Spleen (tissue), 7 donors: ENCODE data around the gene FBXL20.

Source experiments
- CTCF ChIP-seq, 11 experiments: fragments of 200-600 bp in 7 of 11; fragments of 450-650 bp in 4 of 11; sonication (generic) in 4 of 11; IDR thresholded peaks in 8 of 11; conservative IDR thresholded peaks in 3 of 11; 1 replicate in 7 of 11; 2 replicates in 4 of 11; pipeline versions ENCODE4 v1.4.0 to v1.8.0; 2016 to 2021; ENCODE audit warnings: antibody characterized with exemption in 11 of 11, inconsistent platforms in 4 of 11, mild to moderate bottlenecking in 1 of 11
- POLR2A ChIP-seq, 3 donors: fragments of 450-650 bp; IDR thresholded peaks; one replicate each; pipeline ENCODE4 v1.5.1; 2017; ENCODE audit warnings: antibody characterized with exemption in 3 of 3, mild to moderate bottlenecking in 1 of 3
- POLR2AphosphoS5 ChIP-seq, 3 donors: sonication (generic); formaldehyde crosslinking; IDR thresholded peaks; one replicate each; pipeline ENCODE4 v1.5.1; 2017; ENCODE audit warnings: antibody characterized with exemption in 3 of 3
- donor health status: DM: no; HTN: no; CAD: no; lungs with moderate emphysema.
- donor health status: DM: no; HTN: no; CAD: no.
- donor health status: DM: no; HTN: no; CAD: no.

- TF ChIP-seq POLR2A (IDR thresholded peaks at IDR 0.05) (no peak), CTCF (IDR thresholded peaks at IDR 0.05 in 8 of 11, conservative IDR thresholded peaks at IDR 0.05 in 3 of 11) (no peak), POLR2AphosphoS5 (IDR thresholded peaks at IDR 0.05) (no peak)
These were observed 158.3 kb downstream of the FBXL20 start for GRCh38 chr17:39243155-39243554.
